Activated gamma-delta T cell treated with anti-CD3 and anti-CD28 coated beads, Interleukin-2, amount 50 U/mL, for 16 hours (primary cell): Measurements from ENCODE around the gene ZNF800.

Experiments
- DNase-seq: peaks from one replicate; pipeline ENCODE4 v3.0.0-alpha.2; 2020; ENCODE audit warnings: low read depth

The ZNF800 gene

DNA sequence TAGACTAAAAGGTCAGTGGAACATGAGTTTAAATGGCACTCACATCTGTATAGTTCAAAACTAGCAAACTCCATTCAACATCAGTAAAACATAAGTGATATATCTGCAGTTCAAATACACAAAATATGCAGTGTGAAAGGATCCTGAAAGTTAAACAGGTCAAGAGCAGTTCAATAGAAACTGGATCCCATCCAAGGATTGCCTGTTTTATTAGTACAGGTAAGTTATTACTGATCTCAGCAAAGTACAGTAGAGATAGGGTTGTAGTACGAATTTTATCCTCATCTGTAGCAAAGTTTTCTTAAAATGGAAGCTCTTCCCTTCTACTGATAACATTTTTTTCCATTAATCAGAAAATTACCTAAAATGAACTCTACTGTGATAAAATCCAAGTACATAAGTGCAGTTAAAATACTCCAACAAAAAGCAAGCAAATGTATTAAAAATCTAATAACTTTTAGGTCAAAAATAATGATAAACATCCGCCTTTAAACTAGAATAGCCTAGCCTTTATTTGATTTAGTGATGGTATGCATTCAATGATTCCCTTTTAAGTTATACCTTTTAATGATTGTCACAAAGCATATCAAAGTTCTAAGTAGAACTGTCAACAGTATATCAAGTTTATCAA, 2.2 kb downstream of the ZNF800 start:
- DNase-seq = no peak

DNA sequence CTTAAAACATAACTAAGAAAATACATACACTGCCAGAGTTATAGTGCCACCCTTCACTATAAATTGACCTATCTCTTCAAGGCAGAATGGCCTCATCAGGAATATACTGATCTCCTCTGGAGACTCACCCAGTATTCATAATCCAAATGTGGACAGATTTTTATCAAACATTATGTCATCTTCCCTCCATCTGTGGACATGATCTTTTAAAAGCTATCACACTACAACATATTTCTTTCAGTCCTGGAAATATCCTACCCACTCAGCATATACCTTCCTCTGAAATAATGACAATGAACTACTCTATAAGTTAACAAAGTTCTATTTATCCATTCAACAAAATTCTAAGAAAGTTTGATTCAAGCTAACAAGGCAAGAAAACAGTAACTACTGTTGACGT, 3.2 kb downstream of the ZNF800 start:
- no peak for DNase-seq

DNA sequence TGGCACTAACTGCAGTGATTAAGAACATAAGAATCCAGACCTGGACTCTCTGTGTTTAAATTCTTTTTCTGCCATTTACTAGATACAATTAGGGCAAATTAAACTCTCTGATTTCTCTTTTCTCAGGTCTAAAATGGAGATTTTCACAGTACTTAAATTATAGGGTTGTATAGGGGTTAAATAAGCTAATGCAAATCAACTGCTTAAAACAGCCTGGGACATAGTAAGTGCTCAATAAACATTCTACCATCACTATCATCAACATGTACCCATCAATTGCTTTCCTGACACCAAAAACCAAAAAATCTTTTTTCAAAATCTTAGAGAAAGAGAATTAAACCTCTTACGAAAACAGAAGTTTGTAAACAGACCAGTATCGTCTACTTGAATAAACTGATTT, 4.5 kb downstream of the ZNF800 start:
- no peak for DNase-seq

DNA sequence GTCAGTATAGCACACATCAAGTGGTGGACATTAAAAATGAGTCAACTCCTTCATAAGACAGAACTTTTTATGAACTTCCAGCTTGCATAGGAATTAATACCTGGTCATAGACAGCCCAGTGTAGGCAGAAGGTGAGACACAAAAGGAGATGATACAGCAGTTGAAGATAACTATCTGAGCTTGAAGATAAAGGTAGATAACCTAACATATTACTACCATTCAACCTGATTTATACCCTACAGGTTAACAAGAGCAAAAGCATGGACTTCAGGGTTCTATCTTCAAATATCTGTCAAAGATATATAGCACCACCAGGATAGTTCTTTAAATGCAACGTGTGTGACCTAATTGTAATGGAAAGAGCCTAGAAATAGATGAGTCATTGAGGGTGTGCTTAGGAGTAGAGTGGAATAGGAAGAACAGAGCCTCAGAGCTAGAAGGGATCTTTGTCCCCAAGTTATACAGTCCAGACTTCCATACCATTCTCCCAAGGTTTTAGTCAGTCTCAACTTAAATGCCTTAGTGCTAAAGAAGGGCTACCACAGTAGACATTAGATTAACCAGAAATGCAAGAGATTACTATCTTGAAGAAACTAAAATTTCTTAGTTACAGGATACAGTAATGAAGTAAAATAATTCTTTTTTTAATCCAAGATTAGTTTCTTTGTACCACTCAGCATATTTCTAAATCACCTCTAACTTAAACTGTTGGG, 9.2 kb downstream of the ZNF800 start:
- no peak for DNase-seq

DNA sequence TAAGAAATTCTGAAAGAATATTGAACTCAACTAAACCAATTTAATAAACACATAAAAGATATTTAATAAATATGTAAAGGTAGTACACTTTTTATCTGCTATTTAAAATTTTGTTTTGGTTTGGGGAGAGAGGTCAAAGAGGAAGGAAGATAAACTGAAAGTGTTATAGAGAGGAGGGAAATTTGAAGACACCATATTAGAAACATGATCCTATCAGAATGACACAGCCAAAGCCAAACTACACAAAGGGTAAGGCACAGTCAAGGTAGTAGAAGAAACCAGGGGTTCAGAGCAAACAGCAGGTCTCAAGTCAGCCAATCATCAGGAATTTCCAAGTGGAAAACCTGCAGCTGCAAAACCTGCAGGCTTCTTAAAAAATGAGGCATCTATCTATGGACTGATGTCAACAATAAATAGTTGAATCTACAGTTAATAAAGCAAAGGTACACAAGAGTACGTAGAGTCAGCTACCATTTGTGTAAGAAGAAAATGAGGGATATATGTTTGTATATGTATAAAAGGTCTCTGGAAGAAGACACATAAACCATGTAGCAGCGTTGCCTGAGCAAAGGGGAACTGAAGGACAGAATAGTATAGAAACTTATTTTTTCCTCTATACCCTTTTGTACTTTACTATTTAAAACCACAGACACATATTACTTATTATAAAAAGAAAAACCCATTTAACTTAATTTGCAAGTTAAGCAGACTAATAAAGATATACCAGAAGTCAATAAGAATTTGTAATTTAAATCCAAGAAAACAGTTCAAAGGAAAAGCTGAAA, 10.0 kb downstream of the ZNF800 start:
- no peak for DNase-seq

DNA sequence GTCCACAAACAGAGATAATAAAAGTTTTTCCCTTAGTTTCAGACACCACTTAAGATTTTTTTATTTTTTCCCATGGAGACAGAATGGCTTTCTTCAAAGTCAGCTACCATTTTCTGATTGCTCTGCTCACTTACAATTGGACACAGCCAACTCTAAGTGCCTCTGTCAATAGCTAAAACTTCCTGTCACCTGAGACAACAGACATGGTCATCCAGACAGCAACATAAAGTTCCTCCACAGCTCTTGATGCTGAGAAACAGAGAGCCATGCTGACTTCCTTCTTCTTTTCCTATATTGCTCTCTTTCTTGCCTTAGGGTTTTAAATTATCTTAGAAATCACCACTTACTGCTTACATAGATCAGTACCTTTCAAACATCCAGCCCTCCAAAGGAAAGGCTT, 12.0 kb downstream of the ZNF800 start:
- no peak for DNase-seq

DNA sequence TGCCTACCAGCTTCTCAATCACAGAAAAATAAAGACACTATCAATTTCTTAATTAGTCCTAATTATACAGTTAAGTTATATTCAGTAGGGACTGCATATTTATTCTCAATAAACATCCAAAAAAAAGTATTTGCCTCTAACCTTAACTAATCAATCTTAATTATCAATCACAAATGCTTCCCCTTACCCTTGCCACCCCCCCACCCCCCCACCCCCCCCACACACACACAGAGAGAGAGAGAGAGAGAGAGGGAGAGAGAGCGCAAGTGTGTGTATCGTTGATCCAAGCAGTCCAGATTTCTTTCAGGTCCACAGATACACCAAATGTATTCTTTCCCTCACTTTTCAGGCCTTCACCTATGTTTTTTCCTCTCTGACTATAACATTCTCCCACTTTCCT, 12.9 kb downstream of the ZNF800 start:
- DNase-seq = no peak

DNA sequence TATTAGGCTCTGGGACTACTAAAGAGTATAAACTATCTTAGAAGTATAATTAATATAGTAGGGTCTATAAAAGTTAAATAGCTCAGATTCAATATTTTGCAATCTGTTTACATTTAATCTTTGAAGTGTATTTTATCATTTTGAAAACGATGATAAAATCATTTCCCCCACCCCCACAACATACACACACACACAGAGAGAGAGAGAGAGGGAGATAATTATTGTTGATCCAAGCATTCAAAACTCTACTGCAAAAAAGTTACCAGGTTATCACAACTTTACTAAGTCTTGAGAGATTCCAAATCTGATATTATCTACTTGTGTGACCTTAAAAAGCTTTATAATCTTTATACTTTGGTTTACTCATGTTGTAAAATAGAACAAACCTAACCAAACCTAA, 14.0 kb downstream of the ZNF800 start:
- DNase-seq = no peak

DNA sequence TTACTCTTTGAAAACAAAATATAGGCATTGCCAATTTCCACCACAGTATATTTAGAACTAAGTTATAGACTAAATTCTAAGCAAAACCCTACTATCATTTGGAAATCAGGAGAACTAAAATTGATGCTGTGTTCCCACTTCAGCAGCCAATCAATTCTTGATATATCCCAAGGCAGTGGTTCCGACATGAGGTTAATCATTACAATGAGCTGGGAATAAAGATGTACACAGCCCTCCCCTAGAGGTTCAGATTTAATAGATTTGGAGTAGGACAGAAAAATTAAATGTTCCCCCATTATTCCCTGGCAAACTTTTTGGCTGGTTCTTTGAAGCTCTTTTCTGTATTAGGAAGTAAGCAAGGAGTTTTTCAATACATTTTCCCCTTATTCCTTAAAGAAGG, 15.1 kb downstream of the ZNF800 start:
- no peak for DNase-seq

DNA sequence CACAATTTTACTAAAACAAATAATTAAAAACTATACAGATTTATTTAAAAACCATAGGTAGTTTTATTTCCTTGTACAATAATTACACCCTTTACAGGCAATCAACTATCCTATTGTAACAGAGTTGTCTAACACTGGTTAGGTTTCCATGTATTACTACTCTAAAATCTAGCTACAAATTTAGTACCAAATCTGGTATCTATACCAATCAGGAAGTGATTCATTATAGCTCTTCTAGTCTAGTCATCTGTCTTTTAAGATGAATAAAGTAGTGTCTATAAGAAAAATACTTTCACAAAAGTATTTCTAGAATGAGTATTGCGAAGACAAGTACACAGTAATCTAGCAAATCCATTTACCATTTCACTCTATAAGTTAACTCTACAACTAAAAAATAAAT, 16.9 kb downstream of the ZNF800 start:
- no peak for DNase-seq

DNA sequence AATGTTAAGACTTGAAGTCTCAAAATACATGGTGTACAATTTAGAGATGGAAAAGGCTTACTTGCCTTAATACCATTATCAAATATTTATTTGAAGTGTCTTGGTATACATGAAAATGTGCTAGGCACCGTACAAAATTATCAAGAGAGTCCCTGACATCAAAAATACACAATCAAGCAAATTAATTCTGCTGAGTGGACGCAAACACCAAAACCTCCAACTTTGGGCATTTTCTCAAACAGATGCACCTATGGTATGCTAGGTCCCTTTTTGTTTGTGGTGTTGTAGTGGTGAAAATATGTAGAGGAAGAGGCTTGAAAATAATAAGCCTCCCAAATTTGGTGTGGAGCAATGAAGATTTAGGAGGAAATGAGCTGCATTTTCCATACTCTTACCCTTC, 24.8 kb downstream of the ZNF800 start:
- DNase-seq = no peak

DNA sequence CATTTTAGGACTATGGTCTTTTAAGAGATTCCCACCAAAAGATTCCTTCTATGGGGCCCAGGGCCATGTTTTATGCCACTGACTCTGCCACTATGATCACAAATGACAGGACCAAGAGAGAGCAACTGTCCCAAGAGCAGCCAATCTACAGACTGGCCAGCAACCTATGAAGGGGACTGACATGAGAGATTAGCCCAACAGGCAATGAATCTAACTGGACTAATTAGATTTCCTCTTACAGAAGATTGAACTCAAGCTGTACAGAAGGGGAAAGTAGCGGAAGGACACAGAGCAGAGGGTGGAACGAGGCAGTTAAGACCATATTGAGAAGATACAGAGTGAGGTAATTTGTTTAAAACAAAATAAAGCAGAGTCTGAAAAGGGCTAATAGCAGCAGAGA, 25.8 kb downstream of the ZNF800 start:
- DNase-seq = no peak

DNA sequence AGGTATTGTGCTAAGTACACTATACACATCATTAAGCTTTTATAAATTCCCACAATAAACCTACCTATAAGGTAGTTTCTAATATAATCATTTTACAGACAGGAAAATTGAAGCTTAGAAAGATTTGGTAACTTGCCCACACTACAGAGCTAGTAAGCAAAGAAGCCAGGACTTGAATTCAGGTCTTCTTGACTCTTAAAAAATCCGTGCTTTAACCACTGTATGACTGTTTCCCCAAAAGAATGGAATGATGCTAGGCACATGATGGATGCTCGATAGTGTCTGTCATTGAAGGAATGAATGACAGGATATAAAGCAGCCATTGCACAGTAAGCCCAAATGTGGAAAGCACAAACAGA, 26.6 kb downstream of the ZNF800 start:
- DNase-seq = no peak

DNA sequence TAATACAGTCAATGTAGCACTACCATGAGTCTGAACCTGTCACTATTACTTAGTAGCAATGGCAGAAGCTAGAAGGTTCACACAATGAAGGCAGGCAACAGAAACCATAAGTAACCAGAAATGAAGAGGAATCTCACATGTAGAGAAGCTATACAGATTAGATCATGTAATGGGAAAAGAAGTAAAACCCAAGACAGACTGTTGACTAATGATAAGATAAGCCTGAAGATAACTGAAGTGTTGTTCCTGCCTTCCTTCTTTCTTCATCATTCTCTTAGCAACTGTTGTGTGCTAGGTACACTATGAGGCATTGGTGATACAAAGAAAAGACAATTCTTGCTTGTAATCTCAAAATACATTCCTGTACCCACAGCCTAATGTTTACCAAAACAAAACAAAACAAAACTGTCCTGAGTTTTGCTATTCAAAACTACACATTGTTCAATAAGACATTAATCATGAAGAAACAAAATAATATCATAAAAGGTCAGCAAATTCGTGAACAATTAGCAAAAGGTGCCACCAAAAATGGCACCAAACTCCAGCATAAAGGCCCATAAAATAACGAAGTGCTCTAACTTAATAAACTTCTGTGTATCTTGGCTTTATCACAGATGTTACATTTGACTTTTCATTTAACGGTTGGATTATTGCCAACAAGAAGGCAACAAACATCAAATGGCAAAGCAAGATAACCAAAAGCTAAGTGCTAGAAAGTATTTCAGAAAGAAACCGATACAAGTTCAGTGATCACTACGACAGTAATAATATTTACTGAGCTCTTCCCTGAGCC, 27.1 kb downstream of the ZNF800 start:
- no peak for DNase-seq

DNA sequence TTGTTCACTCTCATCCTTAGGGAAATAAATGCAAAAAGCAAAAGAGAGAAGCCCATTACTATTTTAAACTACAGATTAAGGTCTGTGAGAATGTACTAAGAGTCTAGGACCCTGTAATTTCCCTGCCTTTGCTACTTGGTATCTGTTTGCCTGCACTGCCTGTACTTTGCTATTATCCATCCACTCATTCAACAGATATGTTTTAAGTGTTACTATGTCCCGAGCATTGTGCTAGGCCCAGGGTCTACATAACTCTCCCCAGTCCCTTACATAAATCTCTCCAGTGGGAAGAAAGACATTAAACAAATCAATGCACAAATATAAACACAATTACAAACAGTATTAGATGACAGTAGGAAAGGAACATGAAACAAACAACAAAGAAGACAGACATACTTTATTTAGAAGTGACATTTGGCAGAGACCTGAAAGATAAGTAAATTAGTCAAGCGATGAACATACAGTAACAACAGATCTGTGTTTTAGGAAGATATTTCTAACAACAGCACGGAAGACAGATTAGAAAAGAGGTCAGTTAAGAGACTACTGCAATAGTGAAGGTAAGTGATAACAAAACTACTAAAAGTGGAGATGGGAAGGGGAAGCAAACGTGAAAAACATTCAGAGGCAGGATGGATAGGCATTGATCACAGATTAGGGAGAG, 30.0 kb downstream of the ZNF800 start:
- DNase-seq = no peak

DNA sequence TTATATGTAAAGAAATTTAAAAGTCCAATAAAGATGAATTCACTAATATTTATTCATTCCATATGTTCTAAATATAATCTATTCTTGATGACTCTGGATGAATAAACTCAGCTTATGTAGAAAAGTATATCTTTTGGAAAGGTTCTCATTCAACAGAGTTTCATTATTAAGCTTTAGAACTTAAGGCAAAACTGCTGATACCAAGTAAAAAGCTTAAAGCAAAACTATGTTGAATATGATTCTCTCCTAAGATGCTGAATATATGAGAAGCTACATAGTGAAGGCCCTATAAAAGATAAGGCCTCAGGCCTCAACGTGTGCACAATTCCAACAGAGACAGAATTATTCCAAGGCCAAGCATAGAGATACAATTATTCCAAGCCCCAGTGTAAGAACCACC, 30.8 kb downstream of the ZNF800 start:
- no peak for DNase-seq

DNA sequence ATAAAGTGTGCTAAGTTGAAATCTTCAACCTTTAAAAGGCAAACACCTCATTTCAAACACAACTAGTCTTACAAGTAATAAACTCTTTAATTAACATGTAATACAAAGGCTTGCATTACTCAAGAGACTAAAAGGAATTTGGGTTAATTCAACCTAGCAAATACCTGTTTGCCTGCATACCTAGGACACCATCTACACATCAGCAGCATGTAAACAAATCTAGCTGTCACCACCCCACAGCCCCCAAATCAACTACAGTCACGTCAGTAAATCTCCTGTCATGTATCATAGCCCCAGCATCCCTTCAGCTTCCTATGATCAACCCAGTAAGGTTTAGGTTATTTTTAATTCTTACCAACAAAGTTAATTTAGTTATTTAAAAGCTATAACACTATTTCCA, 33.5 kb downstream of the ZNF800 start:
- no peak for DNase-seq

DNA sequence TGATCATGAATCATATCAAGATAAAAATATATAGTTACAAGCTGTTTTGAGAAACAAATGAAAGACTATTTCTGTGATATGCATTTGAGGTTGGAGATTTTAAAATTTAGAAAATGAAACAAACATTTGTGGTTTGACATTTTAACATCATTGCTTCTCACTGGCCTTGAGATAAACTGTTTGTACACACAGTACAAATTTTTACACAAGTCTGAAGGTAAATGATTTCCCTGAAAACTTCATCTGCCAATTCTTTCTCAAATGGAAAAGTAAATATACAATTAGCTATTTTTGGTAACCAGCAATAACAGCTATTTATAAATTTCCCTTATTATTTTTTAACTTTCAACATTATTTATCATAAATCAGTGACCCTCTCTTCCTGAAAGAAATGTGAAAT, 38.6 kb downstream of the ZNF800 start:
- no peak for DNase-seq

DNA sequence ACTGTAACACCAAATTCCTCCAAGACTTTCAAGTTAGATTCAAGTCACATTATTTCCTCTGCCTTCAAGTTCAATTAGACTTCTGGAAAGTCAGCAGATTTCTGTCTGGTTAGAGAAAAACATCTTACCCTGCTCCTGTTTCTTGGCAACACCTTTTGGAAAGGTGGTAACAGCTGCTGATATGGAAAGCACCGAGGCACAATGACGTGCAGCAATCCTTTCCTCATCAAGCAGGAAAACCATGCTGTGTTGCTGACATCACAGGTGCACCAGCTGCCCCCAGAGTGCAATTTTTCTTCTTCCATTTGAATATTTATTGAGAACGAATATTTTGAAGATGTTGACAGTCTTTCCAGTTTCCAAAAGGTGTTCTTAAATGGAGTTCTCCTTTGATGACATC, 41.9 kb downstream of the ZNF800 start:
- no peak for DNase-seq

DNA sequence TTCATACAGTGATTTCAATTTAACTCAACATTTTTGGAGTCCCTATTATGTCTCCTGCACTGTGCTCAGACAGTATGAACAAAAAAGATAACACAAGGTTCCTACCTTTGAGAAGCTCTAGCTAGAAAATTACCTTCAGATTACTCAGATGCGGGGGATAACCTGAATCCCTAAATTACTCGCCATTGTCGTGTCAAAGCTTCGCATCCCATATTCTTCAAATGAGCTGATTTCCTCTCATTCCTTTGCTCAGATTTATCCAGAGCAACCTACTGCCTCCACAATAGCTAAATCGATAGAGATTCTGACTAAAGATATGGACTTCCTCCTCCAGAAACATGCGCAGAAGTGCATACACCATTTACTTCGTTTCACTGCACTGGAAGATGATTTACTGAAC, 42.6 kb downstream of the ZNF800 start:
- no peak for DNase-seq

DNA sequence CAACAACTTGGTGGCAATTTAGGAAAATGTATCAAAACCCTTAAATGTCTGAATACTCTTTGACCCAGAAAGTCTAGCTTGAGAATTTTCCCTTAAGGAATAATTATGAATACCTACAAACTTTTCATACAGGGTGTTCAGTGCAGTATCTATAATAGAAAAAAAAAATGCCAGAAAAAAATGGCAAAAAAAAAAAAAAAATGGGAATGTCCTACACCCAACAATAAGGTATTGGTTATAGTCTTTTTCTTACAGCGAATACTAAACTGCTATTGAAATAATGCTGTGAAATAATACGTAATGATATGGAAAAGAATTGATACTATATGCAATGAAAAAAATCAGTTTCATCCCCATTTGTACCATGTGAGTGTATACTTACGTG, 44.3 kb downstream of the ZNF800 start:
- no peak for DNase-seq

DNA sequence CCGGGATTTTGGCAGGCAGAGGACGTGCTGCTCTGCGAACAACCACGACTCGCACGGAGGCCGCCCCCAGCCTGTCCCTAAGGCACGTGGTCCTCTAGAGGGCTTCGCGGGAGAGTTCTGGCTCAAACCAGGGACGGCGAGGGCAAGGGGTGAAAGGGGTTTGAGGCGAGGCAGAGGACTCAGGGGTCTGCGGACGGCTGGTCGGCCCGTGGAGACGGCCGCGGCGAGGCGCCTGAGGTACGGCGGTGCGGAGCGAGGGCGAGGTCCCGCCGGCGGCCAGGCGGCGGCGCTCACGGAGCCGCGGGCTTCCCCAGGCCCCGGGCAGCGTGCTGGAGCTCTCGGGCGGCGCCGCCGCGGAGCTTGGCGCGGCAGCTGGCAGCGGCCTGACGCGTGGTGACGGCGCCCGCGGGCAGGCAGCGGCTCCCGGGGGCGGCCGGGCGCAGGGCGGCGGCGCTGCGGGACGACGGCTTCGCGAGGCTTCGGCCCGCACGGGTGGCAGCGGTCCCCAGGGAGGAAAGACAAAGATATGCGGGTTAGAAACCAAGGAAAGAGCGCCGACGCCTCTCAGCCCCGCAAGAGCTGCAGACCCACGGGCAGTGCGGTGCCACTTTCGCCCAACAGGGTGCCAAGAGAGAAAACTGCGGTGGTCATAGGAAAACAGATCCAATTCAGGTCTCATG, 44.8 kb downstream of the ZNF800 start:
- DNase-seq = peak; percentile 57
